Measurements from ENCODE around the gene ZNF2.
"Not testable (repeated sequence)": the region's sequence is repeated elsewhere in the genome, so short reads cannot be mapped to it uniquely, and the experiment has no call there.

The ZNF2 gene

DNA sequence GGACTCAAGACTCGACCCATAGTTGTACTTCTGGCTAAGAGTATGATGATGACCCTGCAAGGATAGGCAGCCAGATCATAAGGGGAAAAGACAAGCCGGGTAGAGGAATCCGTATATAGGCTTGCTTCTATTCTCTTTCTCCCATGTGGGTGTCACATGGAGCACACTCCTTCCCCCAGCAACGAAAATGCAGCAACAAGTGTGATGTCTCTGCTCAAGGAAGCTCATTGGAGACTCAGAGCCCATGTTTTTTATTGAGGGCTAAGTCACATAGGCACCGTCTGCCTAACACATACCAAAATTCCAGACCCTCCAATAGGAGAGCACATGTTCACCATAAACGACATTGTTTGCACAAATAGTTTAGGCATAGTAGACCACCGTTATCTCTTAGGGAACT, 6.3 kb downstream of the ZNF2 start:
- no peak overlapping the region for H3K4me3 ChIP-seq (ENCODE audit: low read length)
- TF ChIP-seq, protein P1, sequence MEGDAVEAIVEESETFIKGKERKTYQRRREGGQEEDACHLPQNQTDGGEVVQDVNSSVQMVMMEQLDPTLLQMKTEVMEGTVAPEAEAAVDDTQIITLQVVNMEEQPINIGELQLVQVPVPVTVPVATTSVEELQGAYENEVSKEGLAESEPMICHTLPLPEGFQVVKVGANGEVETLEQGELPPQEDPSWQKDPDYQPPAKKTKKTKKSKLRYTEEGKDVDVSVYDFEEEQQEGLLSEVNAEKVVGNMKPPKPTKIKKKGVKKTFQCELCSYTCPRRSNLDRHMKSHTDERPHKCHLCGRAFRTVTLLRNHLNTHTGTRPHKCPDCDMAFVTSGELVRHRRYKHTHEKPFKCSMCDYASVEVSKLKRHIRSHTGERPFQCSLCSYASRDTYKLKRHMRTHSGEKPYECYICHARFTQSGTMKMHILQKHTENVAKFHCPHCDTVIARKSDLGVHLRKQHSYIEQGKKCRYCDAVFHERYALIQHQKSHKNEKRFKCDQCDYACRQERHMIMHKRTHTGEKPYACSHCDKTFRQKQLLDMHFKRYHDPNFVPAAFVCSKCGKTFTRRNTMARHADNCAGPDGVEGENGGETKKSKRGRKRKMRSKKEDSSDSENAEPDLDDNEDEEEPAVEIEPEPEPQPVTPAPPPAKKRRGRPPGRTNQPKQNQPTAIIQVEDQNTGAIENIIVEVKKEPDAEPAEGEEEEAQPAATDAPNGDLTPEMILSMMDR (conservative IDR thresholded peaks at IDR 0.05; ENCODE audit: low read length): no peak

DNA sequence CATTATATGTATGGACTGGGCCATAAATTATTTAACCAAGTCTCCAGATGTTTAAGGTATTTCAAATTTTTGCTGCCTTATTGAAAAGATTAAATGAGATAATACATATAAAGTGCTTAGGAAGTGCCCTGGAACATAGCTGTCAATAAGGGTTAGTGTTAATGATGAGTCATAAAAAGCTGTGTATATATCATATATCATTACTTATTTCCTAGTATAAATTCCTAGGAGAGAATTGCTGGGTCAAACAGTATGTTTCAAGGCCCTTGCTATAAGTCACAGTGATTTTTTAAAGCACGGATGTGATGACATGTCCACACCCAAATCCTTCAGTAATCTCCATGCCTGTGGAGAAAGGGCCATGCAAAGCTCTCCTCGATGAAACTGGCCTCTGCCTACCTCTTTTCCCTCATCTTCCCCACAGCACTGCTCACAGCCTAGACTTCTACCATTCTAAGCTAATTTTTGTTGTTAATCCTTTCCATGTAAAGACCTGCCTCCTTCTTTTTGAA, 8.5 kb downstream of the ZNF2 start:
- no peak overlapping the region for H3K4me3 ChIP-seq (ENCODE audit: low read length)
- TF ChIP-seq, protein P1 (conservative IDR thresholded peaks at IDR 0.05; ENCODE audit: low read length): no peak
- no peak for DNase-seq (ENCODE audit: low read depth)

More for the DNA sequence above, 6.3 kb downstream of the ZNF2 start:
- DNase-seq (ENCODE audit: low read depth): no peak

DNA sequence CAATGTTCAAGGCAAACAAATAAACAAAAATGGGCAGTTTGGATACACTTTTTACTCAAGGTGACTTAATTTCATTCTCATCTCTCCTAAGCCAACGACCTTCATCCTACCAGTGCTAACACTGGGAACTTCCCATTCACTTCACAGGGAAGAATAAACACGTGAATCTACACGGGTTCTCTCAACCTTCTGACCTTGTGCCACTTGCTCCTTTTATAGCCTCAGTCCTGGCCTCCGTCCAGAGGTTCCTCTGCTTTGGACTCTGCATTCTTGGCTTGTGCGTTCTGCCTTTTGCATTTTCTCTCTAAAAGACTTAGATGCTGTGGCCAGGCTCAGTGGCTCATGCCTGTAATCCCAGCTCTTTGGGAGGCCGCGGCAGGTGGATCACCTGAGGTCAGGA, 13.8 kb downstream of the ZNF2 start:
- TF ChIP-seq, protein P1 (conservative IDR thresholded peaks at IDR 0.05; ENCODE audit: low read length): no peak
- no peak for DNase-seq (ENCODE audit: low read depth)
- no peak overlapping the region for H3K4me3 ChIP-seq (ENCODE audit: low read length)

DNA sequence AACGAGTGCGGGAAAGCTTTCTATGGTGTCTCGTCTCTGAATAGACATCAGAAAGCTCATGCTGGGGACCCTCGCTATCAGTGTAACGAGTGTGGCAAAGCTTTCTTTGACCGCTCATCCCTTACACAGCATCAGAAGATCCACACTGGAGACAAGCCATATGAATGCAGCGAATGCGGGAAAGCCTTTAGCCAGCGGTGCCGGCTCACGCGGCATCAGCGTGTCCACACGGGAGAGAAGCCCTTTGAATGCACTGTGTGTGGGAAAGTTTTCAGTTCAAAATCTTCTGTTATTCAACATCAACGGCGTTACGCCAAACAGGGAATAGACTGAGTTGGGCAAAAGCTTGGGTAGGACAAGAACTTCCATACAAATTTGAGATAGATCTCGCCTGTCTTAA, 16.2 kb downstream of the ZNF2 start:
- no peak for DNase-seq (ENCODE audit: low read depth)
- TF ChIP-seq, protein P1 (conservative IDR thresholded peaks at IDR 0.05; ENCODE audit: low read length): no peak
- no peak overlapping the region for H3K4me3 ChIP-seq (ENCODE audit: low read length)

DNA sequence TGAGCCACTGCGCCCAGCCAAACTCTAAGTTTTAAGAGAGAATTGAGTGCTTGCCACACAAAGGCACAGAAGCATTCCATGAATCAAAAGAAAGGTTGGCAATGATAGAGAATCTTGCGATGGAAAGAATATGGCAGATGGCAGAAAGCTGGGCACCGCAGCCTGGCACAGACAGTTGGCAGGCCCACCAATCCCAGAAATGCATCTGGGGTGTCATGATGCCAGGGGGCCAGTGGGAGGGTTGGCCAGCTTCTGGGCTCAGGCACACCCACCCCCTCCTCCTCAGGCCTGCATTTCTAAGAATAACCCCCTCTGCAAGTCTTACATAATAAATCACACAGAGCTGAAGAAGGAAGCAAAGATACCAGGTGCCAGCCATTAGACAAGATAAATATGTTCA, 19.6 kb downstream of the ZNF2 start:
- no peak overlapping the region for H3K4me3 ChIP-seq (ENCODE audit: low read length)
- TF ChIP-seq, protein P1 (conservative IDR thresholded peaks at IDR 0.05; ENCODE audit: low read length): no peak
- DNase-seq (ENCODE audit: low read depth): no peak

DNA sequence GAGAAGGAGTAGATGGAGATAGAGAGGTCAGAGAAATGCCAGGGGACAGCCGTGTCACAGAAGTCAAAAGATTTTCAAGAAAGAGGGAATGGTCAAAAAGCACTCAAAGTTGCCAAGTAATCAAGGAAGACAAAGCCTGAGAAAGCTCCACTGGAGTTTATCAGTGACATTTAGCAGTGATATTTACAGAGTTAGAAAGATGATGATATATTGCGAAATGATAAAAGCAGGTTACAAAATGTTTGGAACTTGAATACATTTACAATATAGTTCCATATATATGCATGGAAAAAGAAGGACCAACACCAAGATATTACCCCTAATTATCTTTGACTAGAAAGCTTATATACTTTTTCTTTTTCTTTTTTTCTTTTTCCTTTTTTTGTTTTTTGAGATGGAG, 20.4 kb downstream of the ZNF2 start:
- DNase-seq (ENCODE audit: low read depth): no peak
- no peak overlapping the region for H3K4me3 ChIP-seq (ENCODE audit: low read length)
- TF ChIP-seq, protein P1 (conservative IDR thresholded peaks at IDR 0.05; ENCODE audit: low read length): no peak

DNA sequence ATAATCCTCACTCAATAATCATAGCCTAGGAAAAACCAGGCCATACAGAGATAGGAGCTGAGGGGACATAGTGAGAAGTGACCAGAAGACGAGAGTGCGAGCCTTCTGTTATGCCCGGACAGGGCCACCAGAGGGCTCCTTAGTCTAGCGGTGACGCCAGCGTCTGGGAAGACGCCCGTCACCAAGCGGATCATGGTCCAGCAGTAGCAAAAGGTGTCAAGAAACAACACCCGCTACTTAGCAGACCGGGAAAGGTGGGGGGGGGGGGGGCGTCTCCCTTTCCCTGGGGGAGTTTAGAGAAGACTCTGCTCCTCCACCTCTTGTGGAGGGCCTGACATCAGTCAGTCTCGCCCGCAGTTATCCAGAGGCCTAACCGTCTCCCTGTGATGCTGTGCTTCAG, 27.3 kb downstream of the ZNF2 start:
- TF ChIP-seq, protein P1 (conservative IDR thresholded peaks at IDR 0.05; ENCODE audit: low read length): peak; percentile 58
- peak; percentile 18 for DNase-seq (ENCODE audit: low read depth)
- H3K4me3 ChIP-seq (ENCODE audit: low read length): not testable (repeated sequence)

All from AG10803 (cell line).